ENCODE data around the gene DHX32. TPM values are rescaled to one million over a fixed set of nuclear protein-coding genes. Genes with fewer than 3 reads are reported as not detected.
"Not testable (repeated sequence)": the region's sequence is repeated elsewhere in the genome, so short reads cannot be mapped to it uniquely, and the experiment has no call there.

The DHX32 gene
- total RNA-seq, 3 donors from 2014 or later: 51.5 to 91.3 (median 66.5) TPM

DNA sequence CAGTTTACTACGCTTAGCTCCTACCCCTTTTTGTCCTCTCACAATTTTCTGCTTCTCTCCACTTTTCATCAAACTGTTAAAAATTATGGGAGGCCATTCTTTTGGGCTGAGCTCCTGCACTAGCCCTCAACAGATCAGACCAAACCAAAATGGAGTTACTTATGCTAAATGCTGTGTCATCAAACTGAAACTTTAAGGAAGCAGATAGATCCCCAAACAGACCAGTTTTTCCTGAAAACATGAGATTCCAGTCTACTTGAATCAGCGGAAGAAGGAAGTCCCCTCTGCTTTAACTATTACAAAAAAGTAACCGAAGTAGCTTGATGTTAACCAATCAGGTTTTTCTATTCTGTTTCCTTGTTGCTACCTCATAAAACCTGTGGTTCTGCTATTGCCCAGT, 35.9 kb upstream of the DHX32 start:
- intact Hi-C loops (cut with DNase I, micrococcal nuclease): no loop called here
- ATAC-seq: peak; percentile 45
- no peak for DNase-seq
- Histone ChIP-seq H3K36me3 (ENCODE audit: low read depth) (no peaks in the 10 kb centered on the region), H3K4me3 (no peak overlapping the region), H3K4me1 (ENCODE audit: low read depth) (no peaks in the 10 kb centered on the region), H3K9me3 (peaks cover 2% of the 10 kb centered on the region)
- TF ChIP-seq, protein P1, sequence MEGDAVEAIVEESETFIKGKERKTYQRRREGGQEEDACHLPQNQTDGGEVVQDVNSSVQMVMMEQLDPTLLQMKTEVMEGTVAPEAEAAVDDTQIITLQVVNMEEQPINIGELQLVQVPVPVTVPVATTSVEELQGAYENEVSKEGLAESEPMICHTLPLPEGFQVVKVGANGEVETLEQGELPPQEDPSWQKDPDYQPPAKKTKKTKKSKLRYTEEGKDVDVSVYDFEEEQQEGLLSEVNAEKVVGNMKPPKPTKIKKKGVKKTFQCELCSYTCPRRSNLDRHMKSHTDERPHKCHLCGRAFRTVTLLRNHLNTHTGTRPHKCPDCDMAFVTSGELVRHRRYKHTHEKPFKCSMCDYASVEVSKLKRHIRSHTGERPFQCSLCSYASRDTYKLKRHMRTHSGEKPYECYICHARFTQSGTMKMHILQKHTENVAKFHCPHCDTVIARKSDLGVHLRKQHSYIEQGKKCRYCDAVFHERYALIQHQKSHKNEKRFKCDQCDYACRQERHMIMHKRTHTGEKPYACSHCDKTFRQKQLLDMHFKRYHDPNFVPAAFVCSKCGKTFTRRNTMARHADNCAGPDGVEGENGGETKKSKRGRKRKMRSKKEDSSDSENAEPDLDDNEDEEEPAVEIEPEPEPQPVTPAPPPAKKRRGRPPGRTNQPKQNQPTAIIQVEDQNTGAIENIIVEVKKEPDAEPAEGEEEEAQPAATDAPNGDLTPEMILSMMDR (IDR thresholded peaks at IDR 0.05): no peak

DNA sequence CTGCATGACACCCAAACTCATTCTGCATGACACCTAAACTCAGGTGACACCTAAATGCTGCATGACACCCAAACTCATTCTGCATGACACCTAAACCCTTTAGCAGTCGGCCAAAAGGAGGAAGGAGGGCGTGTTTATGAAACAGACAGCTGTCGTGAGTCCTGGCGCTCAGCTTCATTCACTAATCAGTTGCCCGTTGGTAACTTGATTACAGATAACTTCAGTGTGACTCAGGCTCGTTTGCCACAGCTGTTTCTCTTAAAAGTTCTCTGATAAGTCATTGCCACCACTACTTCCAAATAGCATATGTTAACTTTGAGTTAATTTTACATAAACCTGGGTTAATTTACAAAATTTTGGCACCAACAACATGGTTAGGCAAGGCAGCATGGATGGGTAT, 32.2 kb upstream of the DHX32 start:
- ATAC-seq (peak; percentile 70), DNase-seq (peak in 1 of 3 donors; percentile 50)
- not testable (repeated sequence) for H3K36me3 ChIP-seq (ENCODE audit: low read depth)

DNA sequence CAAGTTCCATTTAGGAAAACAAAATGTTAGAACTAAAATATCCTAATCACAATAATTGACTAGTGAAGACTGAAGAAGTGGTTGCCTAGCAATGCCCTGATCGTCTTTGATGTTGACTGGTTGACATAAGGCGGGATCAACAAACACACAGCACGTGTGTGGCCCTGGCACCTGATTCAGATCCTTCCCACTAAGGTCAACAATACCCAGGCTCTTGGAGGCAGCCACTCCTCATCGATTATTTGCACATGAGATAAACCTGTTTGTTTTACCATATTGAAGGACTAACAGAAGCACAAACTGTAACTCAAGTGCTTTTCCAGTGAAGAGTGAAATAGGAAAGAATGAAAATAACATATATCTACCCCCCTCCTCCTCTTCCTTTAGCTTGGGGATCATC, 30.9 kb upstream of the DHX32 start:
- DNase-seq (peak; percentile 71 to 89 (median 73)), ATAC-seq (peak; percentile 86)
- H3K4me3 ChIP-seq: no peak overlapping the region
- TF ChIP-seq, protein P1 (IDR thresholded peaks at IDR 0.05): no peak
- peaks cover 9% of the 10 kb centered on the region for H3K4me1 ChIP-seq (ENCODE audit: low read depth)
- peaks cover 2% of the 10 kb centered on the region for H3K9me3 ChIP-seq
- H3K36me3 ChIP-seq (ENCODE audit: low read depth): peaks cover 3% of the 10 kb centered on the region
- intact Hi-C loops (cut with DNase I, micrococcal nuclease): no loop called here

More for the DNA sequence above, 32.2 kb upstream of the DHX32 start:
- H3K9me3 ChIP-seq; H3K4me3 ChIP-seq; H3K4me1 ChIP-seq (ENCODE audit: low read depth); intact Hi-C loops (cut with DNase I, micrococcal nuclease): not testable (repeated sequence)

DNA sequence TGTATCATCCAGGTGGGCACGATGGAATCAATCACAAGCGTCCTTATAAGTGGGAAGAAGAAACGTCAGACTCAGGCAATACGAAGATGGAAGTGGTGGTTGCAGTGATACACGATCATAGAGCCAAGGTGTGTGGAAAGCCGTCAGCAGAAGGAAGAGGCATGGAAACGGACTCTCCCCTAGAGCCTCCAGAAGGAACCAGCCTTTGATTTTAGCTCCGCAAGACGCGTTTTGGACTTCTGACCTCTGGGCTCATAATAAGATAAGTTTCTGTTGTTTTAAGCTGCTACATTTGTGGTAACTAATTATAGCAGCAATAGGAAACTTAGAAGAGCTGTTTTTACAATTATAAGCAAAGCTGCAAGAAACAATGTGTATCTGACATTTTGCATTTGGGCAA, 30.1 kb upstream of the DHX32 start:
- Histone ChIP-seq H3K4me1 (ENCODE audit: low read depth) (peaks cover 9% of the 10 kb centered on the region), H3K4me3 (no peak overlapping the region), H3K9me3 (peaks cover 2% of the 10 kb centered on the region), H3K36me3 (ENCODE audit: low read depth) (peaks cover 3% of the 10 kb centered on the region)
- TF ChIP-seq, protein P1 (IDR thresholded peaks at IDR 0.05): no peak
- peak in 1 of 3 donors; percentile 64 for DNase-seq
- peak; percentile 65 for ATAC-seq
- intact Hi-C loops (cut with DNase I, micrococcal nuclease): no loop called here

DNA sequence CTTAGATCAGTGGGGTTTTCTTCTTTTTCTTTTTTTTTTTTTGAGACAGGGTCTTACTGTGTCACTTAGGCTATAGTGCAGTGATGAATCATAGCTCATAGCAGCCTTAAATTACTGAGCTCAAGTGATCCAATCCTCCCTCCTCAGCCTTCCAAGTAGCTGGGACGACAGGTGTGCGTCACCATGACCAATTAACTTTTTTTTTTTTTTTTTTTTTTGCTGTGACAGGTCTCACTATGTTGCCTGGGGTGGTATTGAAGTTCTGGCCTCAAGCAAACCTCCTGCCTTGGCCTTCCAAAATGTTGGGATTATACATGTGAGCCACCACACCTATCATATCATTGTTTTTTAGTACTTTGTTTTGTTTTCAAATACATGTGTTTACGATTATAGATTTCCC, 28.4 kb upstream of the DHX32 start:
- H3K4me3 ChIP-seq; H3K36me3 ChIP-seq (ENCODE audit: low read depth); ATAC-seq; H3K4me1 ChIP-seq (ENCODE audit: low read depth); H3K9me3 ChIP-seq; intact Hi-C loops (cut with DNase I, micrococcal nuclease); DNase-seq: not testable (repeated sequence)

DNA sequence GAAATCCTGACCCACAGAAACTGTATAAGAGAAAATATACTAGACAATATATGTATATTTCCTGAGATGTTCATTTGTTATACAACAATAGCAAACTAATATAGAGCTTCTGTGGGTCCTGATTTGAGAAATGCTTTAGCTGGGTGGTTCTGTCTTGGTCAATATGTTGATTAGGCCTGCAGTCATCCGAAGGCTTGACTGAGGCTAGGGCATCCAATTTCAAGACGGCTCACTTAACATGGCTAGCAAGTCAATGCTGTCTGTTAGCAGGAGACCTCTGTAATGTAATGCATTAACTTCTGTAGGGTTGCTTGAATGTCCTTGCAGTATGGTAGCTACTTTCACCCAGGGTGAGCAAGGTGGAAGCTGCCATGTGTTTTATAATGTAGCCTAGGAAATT, 27.7 kb upstream of the DHX32 start:
- intact Hi-C loops (cut with DNase I, micrococcal nuclease); H3K36me3 ChIP-seq (ENCODE audit: low read depth); DNase-seq; H3K4me3 ChIP-seq; H3K4me1 ChIP-seq (ENCODE audit: low read depth); ATAC-seq; H3K9me3 ChIP-seq: not testable (repeated sequence)

DNA sequence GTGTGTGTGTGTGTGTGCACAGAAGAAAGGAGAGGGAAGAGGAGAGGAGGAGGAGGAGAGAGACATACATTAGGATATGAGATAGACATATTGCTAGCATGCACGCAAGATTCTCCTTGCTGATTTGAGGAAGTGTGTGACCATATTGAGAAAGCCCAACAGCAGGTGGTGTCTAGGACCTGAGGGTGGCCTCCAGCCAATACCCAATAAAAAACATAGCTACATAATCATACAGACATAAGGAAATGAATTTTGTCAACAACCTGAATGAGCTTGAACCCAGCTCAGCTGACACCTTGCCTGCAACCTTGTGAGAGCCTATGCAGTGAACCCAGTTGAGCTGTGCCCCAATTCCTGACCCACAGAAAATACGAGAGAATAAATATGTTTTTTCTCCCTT, 26.5 kb upstream of the DHX32 start:
- DNase-seq (peak in 1 of 3 donors; percentile 80), ATAC-seq (peak; percentile 81)
- intact Hi-C loops (cut with DNase I, micrococcal nuclease); H3K4me1 ChIP-seq (ENCODE audit: low read depth); H3K9me3 ChIP-seq; H3K4me3 ChIP-seq; H3K36me3 ChIP-seq (ENCODE audit: low read depth): not testable (repeated sequence)

DNA sequence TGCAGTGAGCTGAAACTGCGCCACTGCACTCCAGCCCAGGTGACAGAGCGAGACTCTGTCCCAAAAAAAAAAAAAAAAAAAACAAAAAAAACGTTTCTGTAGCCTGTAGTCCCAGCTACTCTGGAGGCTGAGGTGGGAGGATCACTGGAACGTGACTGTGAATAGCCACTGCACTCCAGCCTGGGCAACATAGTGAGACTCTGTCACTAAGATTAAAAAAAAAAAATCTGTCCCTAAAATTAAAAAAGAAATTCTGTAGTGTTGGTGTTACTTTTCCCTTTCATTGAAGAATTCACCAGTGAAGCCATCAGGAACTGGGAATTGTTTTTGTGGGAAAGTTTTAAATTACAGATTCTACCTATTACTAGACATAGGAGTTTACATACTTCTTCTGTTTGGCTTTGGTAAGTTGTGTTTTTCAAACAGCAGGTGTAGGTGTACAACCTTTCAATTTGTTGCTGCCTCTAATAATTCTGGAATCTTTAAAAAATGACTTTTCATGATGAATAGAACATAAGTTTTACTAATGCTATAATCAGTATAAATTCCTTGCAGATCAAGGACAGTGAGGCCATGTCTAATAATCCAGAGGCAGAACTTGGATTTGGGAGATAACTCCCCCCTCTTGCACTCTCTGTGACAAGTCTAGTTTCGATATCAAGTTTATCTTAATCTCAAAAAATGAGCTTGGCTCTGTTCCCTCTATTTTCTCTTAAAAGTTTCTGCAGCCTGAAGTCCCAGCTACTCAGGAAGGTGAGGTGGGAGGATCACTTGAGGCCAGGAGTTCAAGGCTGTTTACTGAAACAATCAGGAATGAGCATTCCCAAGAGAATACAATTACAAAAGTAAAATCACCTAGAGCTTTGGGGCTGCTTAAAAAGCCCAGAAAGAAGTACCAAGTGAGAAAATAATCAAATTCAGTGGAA, 24.2 kb upstream of the DHX32 start:
- DNase-seq; ATAC-seq; H3K4me1 ChIP-seq (ENCODE audit: low read depth); H3K4me3 ChIP-seq; H3K36me3 ChIP-seq (ENCODE audit: low read depth); H3K9me3 ChIP-seq; intact Hi-C loops (cut with DNase I, micrococcal nuclease): not testable (repeated sequence)

DNA sequence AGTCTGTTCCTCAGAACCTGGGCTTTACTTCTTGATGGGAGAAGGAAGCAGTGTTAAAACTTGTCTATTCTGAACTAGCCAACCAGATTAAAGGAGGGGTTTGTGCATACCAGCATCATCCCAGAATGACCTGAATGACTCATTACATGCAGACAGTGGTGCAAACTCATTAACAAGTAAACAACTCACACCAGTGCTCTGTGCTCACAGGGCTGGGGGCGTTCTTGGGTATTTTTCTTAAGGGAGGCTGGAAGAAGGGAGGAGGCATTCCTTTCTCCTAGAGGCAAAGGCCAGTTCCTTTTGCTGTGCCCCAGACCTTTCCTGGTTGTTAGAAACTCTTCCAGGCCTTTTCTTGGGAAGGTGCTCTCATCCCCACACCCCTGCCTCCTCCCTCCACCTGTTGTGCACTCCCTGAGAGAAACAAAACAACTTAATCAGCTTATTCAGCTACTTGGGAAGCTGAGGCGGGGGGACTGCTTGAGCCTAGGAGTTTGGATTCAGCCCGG, 22.1 kb upstream of the DHX32 start:
- H3K36me3 ChIP-seq (ENCODE audit: low read depth); intact Hi-C loops (cut with DNase I, micrococcal nuclease); H3K9me3 ChIP-seq; H3K4me1 ChIP-seq (ENCODE audit: low read depth); H3K4me3 ChIP-seq; DNase-seq; ATAC-seq: not testable (repeated sequence)

DNA sequence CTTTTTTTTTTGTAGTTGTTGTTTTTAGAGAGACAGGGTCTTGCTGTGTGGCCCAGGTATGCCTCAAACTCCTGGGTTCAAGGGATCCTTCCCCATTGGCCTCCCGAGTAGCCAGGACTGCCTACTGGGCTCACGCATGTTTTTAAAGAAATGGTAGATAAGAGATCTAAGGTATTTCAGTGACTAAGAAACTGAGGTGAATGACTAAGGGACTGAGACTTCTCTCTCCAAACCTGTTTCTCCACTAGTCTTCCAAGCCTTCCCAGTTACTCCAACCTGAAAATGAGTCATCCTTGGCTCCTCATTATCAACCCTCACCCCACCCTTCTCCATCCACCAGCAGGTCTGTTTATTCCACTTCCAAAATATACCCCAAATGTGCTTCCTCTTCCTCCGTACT, 19.9 kb upstream of the DHX32 start:
- ATAC-seq: not testable (repeated sequence)

DNA sequence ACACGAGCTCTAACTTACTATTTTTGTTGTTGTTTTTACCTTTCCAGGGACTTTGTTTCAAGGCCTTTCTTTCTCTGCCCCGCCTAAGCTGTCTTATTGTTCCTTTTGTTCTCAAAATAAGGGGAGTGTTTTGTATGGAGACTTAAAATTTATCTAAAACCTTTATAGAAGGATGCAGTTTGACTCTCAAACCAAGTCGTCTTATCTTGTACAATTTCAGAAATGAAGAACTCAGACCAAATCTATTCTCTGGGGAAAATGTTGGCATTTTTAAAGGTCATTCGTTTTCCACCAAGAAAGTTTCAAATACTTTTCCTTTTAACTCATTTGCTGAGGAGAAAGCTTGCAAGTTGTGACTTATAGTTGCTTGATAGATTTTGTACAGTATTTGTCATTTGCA, 16.2 kb upstream of the DHX32 start:
- intact Hi-C loops (cut with DNase I, micrococcal nuclease); ATAC-seq; H3K4me1 ChIP-seq (ENCODE audit: low read depth); DNase-seq; H3K9me3 ChIP-seq; H3K36me3 ChIP-seq (ENCODE audit: low read depth); H3K4me3 ChIP-seq: not testable (repeated sequence)

More for the DNA sequence above, 19.9 kb upstream of the DHX32 start:
- intact Hi-C loops (cut with DNase I, micrococcal nuclease); H3K36me3 ChIP-seq (ENCODE audit: low read depth); DNase-seq; H3K4me1 ChIP-seq (ENCODE audit: low read depth); H3K4me3 ChIP-seq; H3K9me3 ChIP-seq: not testable (repeated sequence)

All from mucosa of descending colon (tissue), 3 donors.